ENCODE results near the gene AEN.

Gene AEN

GRCh38 chr15:88619796-88620195 lies 1.3 kb upstream of the AEN start:
- H3K4me3 ChIP-seq (ENCODE audit: low read depth, low read length): no peak overlapping the region
- no peak for DNase-seq (ENCODE audit: low read depth)
- TF ChIP-seq CTCF (conservative IDR thresholded peaks at IDR 0.05; ENCODE audit: low read depth, low read length): no peak

- H3K4me3 ChIP-seq (ENCODE audit: low read depth, low read length): peak overlapping the region; percentile 87
- TF ChIP-seq CTCF (conservative IDR thresholded peaks at IDR 0.05; ENCODE audit: low read depth, low read length): no peak
- DNase-seq (ENCODE audit: low read depth): peak; percentile 41
Observed at GRCh38 chr15:88621789-88622604, 857 bp downstream of the AEN start.

GRCh38 chr15:88622605-88622975 lies 1.4 kb downstream of the AEN start:
- H3K4me3 ChIP-seq (ENCODE audit: low read depth, low read length): peak overlapping the region; percentile 87
- TF ChIP-seq CTCF (conservative IDR thresholded peaks at IDR 0.05; ENCODE audit: low read depth, low read length): no peak
- DNase-seq (ENCODE audit: low read depth): no peak

GRCh38 chr15:88623061-88623460 lies 1.9 kb downstream of the AEN start:
- DNase-seq (ENCODE audit: low read depth): peak; percentile 62
- H3K4me3 ChIP-seq (ENCODE audit: low read depth, low read length): peak overlapping the region; percentile 87
- TF ChIP-seq CTCF (conservative IDR thresholded peaks at IDR 0.05; ENCODE audit: low read depth, low read length): no peak

- H3K4me3 ChIP-seq (ENCODE audit: low read depth, low read length): no peak overlapping the region
- no peak for DNase-seq (ENCODE audit: low read depth)
- no peak for TF ChIP-seq CTCF (conservative IDR thresholded peaks at IDR 0.05; ENCODE audit: low read depth, low read length)
Observed at GRCh38 chr15:88623632-88624031, 2.5 kb downstream of the AEN start.

GRCh38 chr15:88624156-88624970 lies 3.2 kb downstream of the AEN start:
- H3K4me3 ChIP-seq (ENCODE audit: low read depth, low read length): no peak overlapping the region
- DNase-seq (ENCODE audit: low read depth): peak; percentile 68
- peak; percentile 62 for TF ChIP-seq CTCF (conservative IDR thresholded peaks at IDR 0.05; ENCODE audit: low read depth, low read length)

Data from choroid plexus epithelial cell (primary cell).